A549 (cell line): ENCODE results near the gene STIM1. TPM values are rescaled to one million over a fixed set of nuclear protein-coding genes. Genes with fewer than 3 reads are reported as not detected.

Experiments used
- ATAC-seq, 2 experiments: fragments of 200-7000 bp in 1 of 2; fragments of >200 bp in 1 of 2; cut with Nextera tagmentation in 1 of 2; cut with Tn5 transposase in 1 of 2; 3 replicates each; pipeline versions ENCODE4 v1.8.0 to v1.9.1; 2018 to 2020; ENCODE audit warnings: mild to moderate bottlenecking in 1 of 2, moderate library complexity in 1 of 2
- CTCF ChIA-PET: fragments of 300-600 bp; sonication (Branson Sonifier 250); formaldehyde crosslinking; extraction: SDS; loops from one replicate; lab custom pipeline; 2021; ENCODE audit warnings: antibody characterized with exemption, inconsistent platforms; lab: Yijun Ruan, JAX
- POLR2A ChIA-PET: fragments of 350-600 bp; formaldehyde crosslinking; extraction: SDS; loops from one replicate; lab custom pipeline; 2021; ENCODE audit warnings: antibody characterized with exemption, inconsistent platforms; lab: Yijun Ruan, JAX
- DNase-seq, 2 experiments: peaks; one replicate each; pipeline versions ENCODE4 v3.0.0 to v3.0.0-alpha.2; 2011 to 2016; ENCODE audit warnings: low read depth in 1 of 2, low spot score in 1 of 2
- FAIRE-seq: peaks from 2 replicates; lab custom pipeline; 2011; peaks lifted over from hg19 to GRCh38; lab: Jason Lieb, UNC
- H3K27ac ChIP-seq, 2 experiments: fragments of >200 bp; sonication (Bioruptor Twin); formaldehyde crosslinking; 3 replicates each; pipeline ENCODE4 v1.5.1; 2016 to 2017
- H3K4me1 ChIP-seq: fragments of >200 bp; sonication (Bioruptor Twin); formaldehyde crosslinking; 3 replicates; pipeline ENCODE4 v1.6.1; 2016
- H3K4me2 ChIP-seq: fragments of >200 bp; sonication (Bioruptor Twin); formaldehyde crosslinking; 3 replicates; pipeline ENCODE4 v1.6.1; 2016
- H3K4me3 ChIP-seq: fragments of >200 bp; sonication (Bioruptor Twin); formaldehyde crosslinking; 3 replicates; pipeline ENCODE4 v1.5.1; 2016
- H3K9me3 ChIP-seq: fragments of >200 bp; sonication (Bioruptor Twin); formaldehyde crosslinking; 3 replicates; pipeline ENCODE4 v1.6.1; 2016
- CBX8 ChIP-seq: fragments of 200-600 bp; sonication (generic); IDR thresholded peaks from 2 replicates; pipeline ENCODE4 v1.6.1; 2016
- CEBPB ChIP-seq, 2 experiments: fragments of >200 bp in 1 of 2; sonication (Bioruptor Twin) in 1 of 2; formaldehyde crosslinking in 1 of 2; IDR thresholded peaks; 2 replicates each; pipeline ENCODE4 v1.6.1; 2012 to 2016
- CHD2 ChIP-seq: fragments of 150-350 bp; IDR thresholded peaks from 2 replicates; pipeline ENCODE4 v1.6.1; 2014; ENCODE audit warnings: low read length; ENCODE audit not compliant: partially characterized antibody
- EHF ChIP-seq: fragments of 250-450 bp; sonication (Bioruptor Pico); IDR thresholded peaks from 2 replicates; pipeline ENCODE4 v1.5.0; 2020; ENCODE audit warnings: mild to moderate bottlenecking
- ELK1 ChIP-seq: fragments of 150-350 bp; IDR thresholded peaks from 2 replicates; pipeline ENCODE4 v1.6.1; 2014; ENCODE audit warnings: low read depth, mild to moderate bottlenecking, low read length
- EP300 ChIP-seq, 2 experiments: fragments of >200 bp; sonication (Bioruptor Twin); formaldehyde crosslinking; IDR thresholded peaks; 2 replicates in 1 of 2; 3 replicates in 1 of 2; pipeline ENCODE4 v1.6.1; 2016 to 2017
- ESRRA ChIP-seq: fragments of 150-350 bp; IDR thresholded peaks from 2 replicates; pipeline ENCODE4 v1.6.1; 2014; ENCODE audit warnings: mild to moderate bottlenecking, low read length, borderline replicate concordance
- FOSL2 ChIP-seq, 2 experiments: fragments of 450-650 bp in 1 of 2; fragments of >200 bp in 1 of 2; sonication (Bioruptor Twin) in 1 of 2; formaldehyde crosslinking; IDR thresholded peaks; 2 replicates each; pipeline versions ENCODE4 v1.5.0 to v1.6.1; 2016 to 2020; ENCODE audit warnings: mild to moderate bottlenecking in 1 of 2, moderate library complexity in 1 of 2
- HOXA7 ChIP-seq: fragments of 250-450 bp; sonication (Bioruptor Pico); IDR thresholded peaks from 2 replicates; pipeline ENCODE4 v1.5.0; 2020; ENCODE audit warnings: mild to moderate bottlenecking, moderate library complexity
- HOXB13 ChIP-seq: fragments of 250-450 bp; sonication (Bioruptor Pico); IDR thresholded peaks from 2 replicates; pipeline ENCODE4 v1.5.0; 2020; ENCODE audit warnings: low read depth, mild to moderate bottlenecking, moderate library complexity
- JUN ChIP-seq, 2 experiments: fragments of >200 bp; sonication (Bioruptor Twin); formaldehyde crosslinking; IDR thresholded peaks; 2 replicates in 1 of 2; 3 replicates in 1 of 2; pipeline ENCODE4 v1.6.1; 2016 to 2017
- MAFK ChIP-seq: fragments of 450-650 bp; IDR thresholded peaks from 2 replicates; pipeline ENCODE4 v1.6.1; 2014; ENCODE audit not compliant: partially characterized antibody
- MAX ChIP-seq: IDR thresholded peaks from 2 replicates; pipeline ENCODE4 v1.6.1; 2012
- MAZ ChIP-seq: fragments of 150-350 bp; IDR thresholded peaks from 2 replicates; pipeline ENCODE4 v1.6.1; 2014; ENCODE audit warnings: antibody characterized with exemption, low read depth, low read length, borderline replicate concordance
- NPAS2 ChIP-seq: fragments of 250-450 bp; sonication (Bioruptor Pico); IDR thresholded peaks from 2 replicates; pipeline ENCODE4 v1.8.0; 2022; ENCODE audit warnings: mild to moderate bottlenecking, moderate library complexity, borderline replicate concordance
- POLR2A ChIP-seq: IDR thresholded peaks from 2 replicates; pipeline ENCODE4 v1.6.1; 2012; ENCODE audit warnings: mild to moderate bottlenecking, low read length
- REST ChIP-seq: fragments of 200-600 bp; sonication (generic); IDR thresholded peaks from 2 replicates; pipeline ENCODE4 v1.6.1; 2016; ENCODE audit warnings: antibody characterized with exemption, mild to moderate bottlenecking, moderate library complexity
- RFX5 ChIP-seq: fragments of 450-650 bp; IDR thresholded peaks from 2 replicates; pipeline ENCODE4 v1.7.1; 2014; ENCODE audit warnings: antibody characterized with exemption, mild to moderate bottlenecking, moderate library complexity
- SREBF2 ChIP-seq: fragments of 450-650 bp; IDR thresholded peaks from 2 replicates; pipeline ENCODE4 v1.6.1; 2014; ENCODE audit warnings: mild to moderate bottlenecking, moderate library complexity
- TP53 ChIP-seq: fragments of 250-450 bp; sonication (Bioruptor Pico); IDR thresholded peaks from 2 replicates; pipeline ENCODE4 v1.5.0; 2021; ENCODE audit warnings: mild to moderate bottlenecking, moderate library complexity
- ZFP36 ChIP-seq: fragments of 450-650 bp; IDR thresholded peaks from 2 replicates; pipeline ENCODE4 v1.6.1; 2014; ENCODE audit warnings: borderline replicate concordance; ENCODE audit not compliant: partially characterized antibody
- WGBS: methylation state at CpG from one replicate; pipeline ENCODE4 v1.1.6; 2017; ENCODE audit errors: missing lambda C conversion rate; 5-methylcytosine and 5-hydroxymethylcytosine counted together
- polyA plus RNA-seq, 4 experiments: library from polyadenylated mRNA; depleted of rRNA in 3 of 4; stranded (reverse); fragments of >200 nt; fragmentation: RNase III in 1 of 4; extraction: RNeasy Plus Mini Kit Qiagen cat#74134 plus additional on column Dnase treatment in 1 of 4; gene quantifications; 2 replicates in 3 of 4; 3 replicates in 1 of 4; pipeline ENCODE4 v1.2.3, GENCODE V29; 2011 to 2017

STIM1 gene
- polyA plus RNA-seq, 2 of the 4 experiments (the other 2 are of a cell fraction): 35.2 to 38.7 TPM

- TF ChIP-seq RFX5: no peak
- TF ChIP-seq, all 56 proteins: peak for 0
Observed at GRCh38 chr11:3879967-3880542, 24.6 kb downstream of the STIM1 start (continued).

GRCh38 chr11:3880724-3881123 lies 25.3 kb downstream of the STIM1 start:
- H3K4me3 ChIP-seq: no peak overlapping the region
- TF ChIP-seq CBX8: no peak
- TF ChIP-seq ELK1: no peak
- no peak for TF ChIP-seq HOXB13 (CRISPR knock-in tag)
- ChIA-PET CTCF (interaction anchor here (0.9 to 1.8 kb wide), 4 partner anchors 10 to 192 kb away, joined by 3 to 8 read pairs (median 5); partner anchors contain the start of gene STIM1), POLR2A (no interaction called here)
- H3K27ac ChIP-seq: peak overlapping the region; percentile 68 to 83
- H3K4me2 ChIP-seq: peak overlapping the region; percentile 92
- no peak for FAIRE-seq
- DNase-seq: peak in 1 of 2 experiments; percentile 25
- H3K4me1 ChIP-seq: peaks cover 39% of the 10 kb centered on the region
- WGBS: 40% methylated on average over 3 of the region's 3 CpGs
- no peaks in the 10 kb centered on the region for H3K9me3 ChIP-seq
- peak; percentile 49 to 72; a peak in 3 of 6 replicates for ATAC-seq

GRCh38 chr11:3882655-3883054 lies 27.2 kb downstream of the STIM1 start:
- TF ChIP-seq SREBF2 (no peak), MAFK (no peak), MAX (no peak), CEBPB (IDR thresholded peaks at IDR 0.05) (no peak), ELK1 (no peak), TP53 (no peak), CHD2 (no peak), ZFP36 (no peak), ESRRA (no peak), POLR2A (no peak), NPAS2 (CRISPR knock-in tag) (no peak), CBX8 (no peak), EHF (no peak), HOXA7 (CRISPR knock-in tag) (no peak), MAZ (no peak), EP300 (IDR thresholded peaks at IDR 0.05) (no peak), JUN (IDR thresholded peaks at IDR 0.05) (no peak), FOSL2 (IDR thresholded peaks at IDR 0.05) (no peak), FOSL2 (CRISPR knock-in tag; IDR thresholded peaks at IDR 0.05) (no peak), REST (no peak)
- H3K4me2 ChIP-seq: no peak overlapping the region
- ATAC-seq: no peak
- POLR2A ChIA-PET: no interaction called here
- H3K9me3 ChIP-seq: no peaks in the 10 kb centered on the region
- H3K4me1 ChIP-seq: peaks cover 31% of the 10 kb centered on the region
- H3K4me3 ChIP-seq: no peak overlapping the region
- CTCF ChIA-PET: interaction anchor here (1.1 to 1.4 kb wide), 2 partner anchors 13 to 191 kb away, joined by 3 read pairs; no protein-coding TSS in a partner anchor
- no peak overlapping the region for H3K27ac ChIP-seq
- FAIRE-seq: no peak
- DNase-seq: no peak
